HEK293 (cell line): Measurements from ENCODE around the gene TCP11.

ENCODE experiments used
- CTCF ChIA-PET: fragments of 350-600 bp; formaldehyde crosslinking; extraction: SDS; loops from one replicate; lab custom pipeline; 2021; ENCODE audit warnings: antibody characterized with exemption; lab: Yijun Ruan, JAX
- POLR2A ChIA-PET: fragments of 300-600 bp; formaldehyde crosslinking; extraction: SDS; loops from one replicate; lab custom pipeline; 2020; ENCODE audit warnings: antibody characterized with exemption, inconsistent platforms; lab: Yijun Ruan, JAX
- H3K27ac ChIP-seq: fragments of 200-500 bp; sonication (Bioruptor generic); 2 replicates; pipeline ENCODE4 v1.5.1; 2014; ENCODE audit warnings: low read depth, low read length, control low read depth, inconsistent platforms; ENCODE audit errors: extremely low read depth
- H3K36me3 ChIP-seq, 2 experiments: fragments of 200-500 bp in 1 of 2; sonication (Bioruptor generic) in 1 of 2; 1 replicate in 1 of 2; 2 replicates in 1 of 2; pipeline ENCODE4 v1.5.1; 2014 to 2017; ENCODE audit warnings: inconsistent platforms in 2 of 2, low read length in 2 of 2; ENCODE audit not compliant: control insufficient read depth in 2 of 2, insufficient read depth in 1 of 2
- H3K4me1 ChIP-seq: fragments of 200-500 bp; sonication (Bioruptor generic); 2 replicates; pipeline ENCODE4 v1.5.1; 2014; ENCODE audit warnings: mild to moderate bottlenecking, low read length, inconsistent platforms; ENCODE audit not compliant: control insufficient read depth, insufficient read depth
- H3K4me3 ChIP-seq: 2 replicates; pipeline ENCODE4 v1.5.1; 2011; ENCODE audit warnings: low read depth, mild to moderate bottlenecking, control low read depth, low read length, moderate library complexity
- H3K9me3 ChIP-seq: fragments of 200-500 bp; sonication (Bioruptor generic); 2 replicates; pipeline ENCODE4 v1.5.1; 2014; ENCODE audit warnings: low read depth, low read length, inconsistent platforms; ENCODE audit not compliant: control insufficient read depth, insufficient read depth
- HOXC10 ChIP-seq: sonication (generic); formaldehyde crosslinking; IDR thresholded peaks from 2 replicates; pipeline ENCODE4 v1.8.1; 2023; ENCODE audit warnings: mild to moderate bottlenecking, missing genetic modification reagents
- KLF7 ChIP-seq: fragments of 450-650 bp; formaldehyde crosslinking; IDR thresholded peaks from 2 replicates; pipeline ENCODE4 v1.5.1; 2016; ENCODE audit warnings: missing biosample characterization, missing genetic modification characterization, borderline replicate concordance
- PRDM1 ChIP-seq: fragments of 450-650 bp; formaldehyde crosslinking; IDR thresholded peaks from 2 replicates; pipeline ENCODE4; 2016; ENCODE audit warnings: missing biosample characterization, missing genetic modification characterization
- ZNF138 ChIP-seq: fragments of 450-650 bp; formaldehyde crosslinking; IDR thresholded peaks from 2 replicates; pipeline ENCODE4 v1.5.1; 2016; ENCODE audit warnings: missing biosample characterization, missing genetic modification characterization, borderline replicate concordance
- ZNF155 ChIP-seq: fragments of 450-650 bp; formaldehyde crosslinking; IDR thresholded peaks from 2 replicates; pipeline ENCODE4 v1.5.1; 2016; ENCODE audit warnings: missing biosample characterization, missing genetic modification characterization
- ZNF174 ChIP-seq: fragments of 450-650 bp; formaldehyde crosslinking; IDR thresholded peaks from 2 replicates; pipeline ENCODE4 v1.5.0; 2017; ENCODE audit warnings: missing biosample characterization, mild to moderate bottlenecking, missing genetic modification characterization
- ZNF404 ChIP-seq: fragments of 450-650 bp; formaldehyde crosslinking; IDR thresholded peaks from 2 replicates; pipeline ENCODE4 v1.5.1; 2017; ENCODE audit warnings: missing biosample characterization, missing genetic modification characterization
- ZNF48 ChIP-seq: fragments of 450-650 bp; formaldehyde crosslinking; IDR thresholded peaks from 2 replicates; pipeline ENCODE4 v1.5.1; 2016; ENCODE audit warnings: missing biosample characterization, missing genetic modification characterization
- ZNF510 ChIP-seq: fragments of 450-650 bp; formaldehyde crosslinking; IDR thresholded peaks from 2 replicates; pipeline ENCODE4 v1.5.1; 2018; ENCODE audit warnings: mild to moderate bottlenecking, missing genetic modification characterization, missing biosample characterization; ENCODE audit not compliant: insufficient replicate concordance
- ZNF521 ChIP-seq: fragments of 450-650 bp; formaldehyde crosslinking; IDR thresholded peaks from 2 replicates; pipeline ENCODE4 v1.5.1; 2017; ENCODE audit warnings: missing biosample characterization, mild to moderate bottlenecking, missing genetic modification characterization
- ZNF548 ChIP-seq: fragments of 450-650 bp; formaldehyde crosslinking; IDR thresholded peaks from 2 replicates; pipeline ENCODE4 v1.5.1; 2016; ENCODE audit warnings: missing biosample characterization, missing genetic modification characterization
- ZNF571 ChIP-seq: fragments of 450-650 bp; formaldehyde crosslinking; IDR thresholded peaks from 2 replicates; pipeline ENCODE4 v1.5.0; 2017; ENCODE audit warnings: missing biosample characterization, missing genetic modification characterization
- ZNF596 ChIP-seq: fragments of 450-650 bp; IDR thresholded peaks from 2 replicates; pipeline ENCODE4 v1.5.0; 2018; ENCODE audit warnings: missing biosample characterization, mild to moderate bottlenecking, missing genetic modification characterization, moderate library complexity
- ZNF621 ChIP-seq: fragments of 450-650 bp; formaldehyde crosslinking; IDR thresholded peaks from 2 replicates; pipeline ENCODE4 v1.5.1; 2017; ENCODE audit warnings: missing biosample characterization, missing genetic modification characterization
- ZNF76 ChIP-seq: fragments of 450-650 bp; formaldehyde crosslinking; IDR thresholded peaks from 2 replicates; pipeline ENCODE4; 2016; ENCODE audit warnings: low read depth, missing biosample characterization, missing genetic modification characterization, borderline replicate concordance
- ZSCAN30 ChIP-seq: fragments of 450-650 bp; IDR thresholded peaks from 2 replicates; pipeline ENCODE4 v1.5.1; 2018; ENCODE audit warnings: missing biosample characterization, mild to moderate bottlenecking, missing genetic modification characterization, moderate library complexity
- TF ChIP-seq, protein P1 (sequence below): fragments of 450-650 bp; formaldehyde crosslinking; IDR thresholded peaks from 2 replicates; pipeline ENCODE4 v1.5.1; 2016; ENCODE audit warnings: missing biosample characterization, missing genetic modification characterization, borderline replicate concordance
- TF ChIP-seq, protein P2 (sequence below): fragments of 450-650 bp; formaldehyde crosslinking; optimal IDR thresholded peaks from 2 replicates; pipeline ENCODE3; 2016; ENCODE audit warnings: missing biosample characterization, mild to moderate bottlenecking, missing genetic modification characterization
- TF ChIP-seq, protein P3 (sequence below): fragments of 450-650 bp; formaldehyde crosslinking; IDR thresholded peaks from 2 replicates; pipeline ENCODE4 v1.5.1; 2016; ENCODE audit warnings: missing biosample characterization, missing genetic modification characterization
- TF ChIP-seq, protein P4 (sequence below): fragments of 450-650 bp; formaldehyde crosslinking; IDR thresholded peaks from 2 replicates; pipeline ENCODE4 v1.5.1; 2016; ENCODE audit warnings: missing biosample characterization, missing genetic modification characterization

TCP11 gene

DNA sequence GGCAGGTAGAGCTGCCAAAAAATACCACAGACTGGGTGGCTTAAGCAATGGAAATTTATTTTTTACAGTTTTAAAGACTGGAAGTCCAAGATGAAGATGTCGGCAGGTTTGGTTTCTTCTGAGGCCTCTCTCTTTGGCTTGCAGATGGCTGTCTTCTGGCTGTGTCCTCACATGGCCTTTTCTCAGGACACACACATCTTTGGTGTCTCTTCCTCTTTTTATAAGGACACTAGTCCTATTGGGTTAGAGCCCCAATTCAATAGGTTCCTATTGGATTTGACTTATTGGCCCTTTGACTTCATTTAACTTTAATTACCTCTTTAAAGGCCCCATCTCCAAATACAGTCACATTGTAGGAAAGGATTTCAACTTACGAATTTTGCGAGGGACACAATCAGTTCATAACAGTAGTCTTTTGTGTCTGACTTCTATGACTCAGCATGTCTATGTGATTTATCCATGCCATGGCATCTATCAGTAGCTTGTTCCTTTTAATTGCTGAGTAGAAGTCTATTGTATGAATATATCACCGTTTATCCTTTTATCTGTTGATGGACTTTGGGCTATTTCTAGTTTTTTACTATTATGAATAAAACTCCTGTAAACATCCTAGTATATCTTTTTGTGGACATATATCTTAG, 11.0 kb upstream of the TCP11 start:
- CTCF ChIA-PET = interaction anchor here (0.6 to 1.0 kb wide), 2 partner anchors 12 to 658 kb away, joined by 3 to 4 read pairs; no protein-coding TSS in a partner anchor

DNA sequence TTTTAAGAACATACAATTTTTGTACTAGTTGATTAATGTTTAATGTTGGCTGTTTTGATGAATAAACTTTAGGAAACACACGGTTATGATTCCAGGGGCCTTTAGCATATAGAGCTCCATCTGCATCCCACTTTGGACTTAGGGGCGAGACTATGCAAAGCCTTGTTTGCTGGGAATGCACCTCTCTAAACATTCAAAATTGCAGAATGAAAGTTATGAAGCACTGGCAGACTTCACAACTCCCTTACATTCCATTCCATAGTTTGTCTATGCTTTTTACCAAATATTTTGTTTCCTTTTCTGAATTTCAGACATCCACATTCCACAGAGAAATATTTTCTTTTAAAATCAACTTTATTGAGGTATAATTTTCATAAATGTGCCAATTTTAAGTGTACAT, 10.3 kb upstream of the TCP11 start:
- no peaks in the 10 kb centered on the region for H3K36me3 ChIP-seq
- no peaks in the 10 kb centered on the region for H3K9me3 ChIP-seq
- no peaks in the 10 kb centered on the region for H3K4me1 ChIP-seq
- no peak for TF ChIP-seq ZSCAN30 (tag by site-specific recombination)
- H3K27ac ChIP-seq = no peak overlapping the region
- no peak overlapping the region for H3K4me3 ChIP-seq
- ChIA-PET POLR2A (interaction anchor here (0.6 to 1.4 kb wide), 3 partner anchors 10 to 75 kb away, joined by 3 to 6 read pairs (median 4); no protein-coding TSS in a partner anchor), CTCF (interaction anchor here (0.6 to 7.6 kb wide), 3 partner anchors 74 to 946 kb away, joined by 3 to 191 read pairs (median 4); no protein-coding TSS in a partner anchor)

More for the DNA sequence above, 11.0 kb upstream of the TCP11 start:
- Histone ChIP-seq H3K4me1 (no peaks in the 10 kb centered on the region), H3K9me3 (no peaks in the 10 kb centered on the region), H3K4me3 (no peak overlapping the region), H3K36me3 (no peaks in the 10 kb centered on the region), H3K27ac (no peak overlapping the region)
- TF ChIP-seq ZNF621 (no peak), ZNF174 (tag by site-specific recombination) (no peak), PRDM1 (tag by site-specific recombination) (no peak), ZNF510 (tag by site-specific recombination) (no peak), ZNF404 (tag by site-specific recombination) (no peak), ZNF571 (no peak), ZNF521 (no peak), HOXC10 (no peak), ZNF76 (tag by site-specific recombination) (no peak), ZNF596 (tag by site-specific recombination) (no peak), ZNF48 (tag by site-specific recombination) (no peak)
- TF ChIP-seq, protein P1, sequence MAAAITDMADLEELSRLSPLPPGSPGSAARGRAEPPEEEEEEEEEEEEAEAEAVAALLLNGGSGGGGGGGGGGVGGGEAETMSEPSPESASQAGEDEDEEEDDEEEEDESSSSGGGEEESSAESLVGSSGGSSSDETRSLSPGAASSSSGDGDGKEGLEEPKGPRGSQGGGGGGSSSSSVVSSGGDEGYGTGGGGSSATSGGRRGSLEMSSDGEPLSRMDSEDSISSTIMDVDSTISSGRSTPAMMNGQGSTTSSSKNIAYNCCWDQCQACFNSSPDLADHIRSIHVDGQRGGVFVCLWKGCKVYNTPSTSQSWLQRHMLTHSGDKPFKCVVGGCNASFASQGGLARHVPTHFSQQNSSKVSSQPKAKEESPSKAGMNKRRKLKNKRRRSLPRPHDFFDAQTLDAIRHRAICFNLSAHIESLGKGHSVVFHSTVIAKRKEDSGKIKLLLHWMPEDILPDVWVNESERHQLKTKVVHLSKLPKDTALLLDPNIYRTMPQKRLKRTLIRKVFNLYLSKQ (tag by site-specific recombination) = no peak
- POLR2A ChIA-PET = interaction anchor here (0.7 kb wide), 1 partner anchor 11 kb away, joined by 4 read pairs; no protein-coding TSS in a partner anchor

DNA sequence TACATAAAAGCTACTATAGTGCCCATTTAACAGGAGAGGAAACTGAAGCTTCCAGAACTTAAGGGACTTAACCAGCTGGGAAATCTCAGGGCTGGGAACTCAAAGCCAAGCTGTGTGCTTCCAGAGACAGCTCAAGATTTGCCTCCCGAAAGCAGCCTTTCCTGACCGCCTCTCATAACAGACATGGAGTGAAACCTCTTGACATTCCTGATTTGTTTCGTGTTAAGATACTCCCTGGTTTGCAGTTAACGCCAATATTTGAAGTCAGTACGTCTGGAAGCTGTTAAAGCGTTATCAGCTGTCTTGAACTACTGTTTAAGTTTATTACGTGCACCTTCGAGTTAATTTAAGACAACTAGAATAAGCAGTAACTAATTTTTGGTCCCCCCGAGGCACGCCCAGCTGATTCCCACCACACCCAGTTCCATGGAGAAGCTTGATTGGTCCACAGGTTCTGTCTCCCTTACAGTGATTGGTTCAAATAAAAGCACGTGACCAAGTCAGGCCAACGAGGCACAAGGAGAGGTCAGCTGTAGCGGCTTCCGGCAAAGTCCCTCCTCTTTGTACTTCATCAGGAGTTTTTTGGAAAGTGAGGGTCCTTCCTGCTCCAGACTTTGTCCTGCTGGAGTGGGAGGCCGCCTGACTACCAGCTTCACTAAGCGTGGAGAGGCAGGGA, 8.9 kb upstream of the TCP11 start:
- ChIA-PET POLR2A (interaction anchor here (1.1 to 1.4 kb wide), 2 partner anchors 55 to 262 kb away, joined by 3 read pairs; partner anchors contain the start of gene TAF11), CTCF (interaction anchor here (0.6 to 8.0 kb wide), 9 partner anchors 10 to 1371 kb away, joined by 3 to 209 read pairs (median 3); no protein-coding TSS in a partner anchor)
- Histone ChIP-seq H3K9me3 (no peaks in the 10 kb centered on the region), H3K27ac (no peak overlapping the region), H3K4me3 (no peak overlapping the region), H3K4me1 (no peaks in the 10 kb centered on the region), H3K36me3 (no peaks in the 10 kb centered on the region)
- TF ChIP-seq ZNF138 = no peak
- TF ChIP-seq ZNF155 = no peak
- TF ChIP-seq ZNF521 = no peak
- TF ChIP-seq KLF7 (tag by site-specific recombination) = no peak
- TF ChIP-seq, protein P2, sequence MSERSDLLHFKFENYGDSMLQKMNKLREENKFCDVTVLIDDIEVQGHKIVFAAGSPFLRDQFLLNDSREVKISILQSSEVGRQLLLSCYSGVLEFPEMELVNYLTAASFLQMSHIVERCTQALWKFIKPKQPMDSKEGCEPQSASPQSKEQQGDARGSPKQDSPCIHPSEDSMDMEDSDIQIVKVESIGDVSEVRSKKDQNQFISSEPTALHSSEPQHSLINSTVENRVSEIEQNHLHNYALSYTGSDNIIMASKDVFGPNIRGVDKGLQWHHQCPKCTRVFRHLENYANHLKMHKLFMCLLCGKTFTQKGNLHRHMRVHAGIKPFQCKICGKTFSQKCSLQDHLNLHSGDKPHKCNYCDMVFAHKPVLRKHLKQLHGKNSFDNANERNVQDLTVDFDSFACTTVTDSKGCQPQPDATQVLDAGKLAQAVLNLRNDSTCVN (tag by site-specific recombination) = no peak
- TF ChIP-seq, protein P3, sequence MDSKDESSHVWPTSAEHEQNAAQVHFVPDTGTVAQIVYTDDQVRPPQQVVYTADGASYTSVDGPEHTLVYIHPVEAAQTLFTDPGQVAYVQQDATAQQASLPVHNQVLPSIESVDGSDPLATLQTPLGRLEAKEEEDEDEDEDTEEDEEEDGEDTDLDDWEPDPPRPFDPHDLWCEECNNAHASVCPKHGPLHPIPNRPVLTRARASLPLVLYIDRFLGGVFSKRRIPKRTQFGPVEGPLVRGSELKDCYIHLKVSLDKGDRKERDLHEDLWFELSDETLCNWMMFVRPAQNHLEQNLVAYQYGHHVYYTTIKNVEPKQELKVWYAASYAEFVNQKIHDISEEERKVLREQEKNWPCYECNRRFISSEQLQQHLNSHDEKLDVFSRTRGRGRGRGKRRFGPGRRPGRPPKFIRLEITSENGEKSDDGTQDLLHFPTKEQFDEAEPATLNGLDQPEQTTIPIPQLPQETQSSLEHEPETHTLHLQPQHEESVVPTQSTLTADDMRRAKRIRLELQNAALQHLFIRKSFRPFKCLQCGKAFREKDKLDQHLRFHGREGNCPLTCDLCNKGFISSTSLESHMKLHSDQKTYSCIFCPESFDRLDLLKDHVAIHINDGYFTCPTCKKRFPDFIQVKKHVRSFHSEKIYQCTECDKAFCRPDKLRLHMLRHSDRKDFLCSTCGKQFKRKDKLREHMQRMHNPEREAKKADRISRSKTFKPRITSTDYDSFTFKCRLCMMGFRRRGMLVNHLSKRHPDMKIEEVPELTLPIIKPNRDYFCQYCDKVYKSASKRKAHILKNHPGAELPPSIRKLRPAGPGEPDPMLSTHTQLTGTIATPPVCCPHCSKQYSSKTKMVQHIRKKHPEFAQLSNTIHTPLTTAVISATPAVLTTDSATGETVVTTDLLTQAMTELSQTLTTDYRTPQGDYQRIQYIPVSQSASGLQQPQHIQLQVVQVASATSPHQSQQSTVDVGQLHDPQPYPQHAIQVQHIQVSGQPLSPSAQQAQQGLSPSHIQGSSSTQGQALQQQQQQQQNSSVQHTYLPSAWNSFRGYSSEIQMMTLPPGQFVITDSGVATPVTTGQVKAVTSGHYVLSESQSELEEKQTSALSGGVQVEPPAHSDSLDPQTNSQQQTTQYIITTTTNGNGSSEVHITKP = no peak
- TF ChIP-seq, protein P4, sequence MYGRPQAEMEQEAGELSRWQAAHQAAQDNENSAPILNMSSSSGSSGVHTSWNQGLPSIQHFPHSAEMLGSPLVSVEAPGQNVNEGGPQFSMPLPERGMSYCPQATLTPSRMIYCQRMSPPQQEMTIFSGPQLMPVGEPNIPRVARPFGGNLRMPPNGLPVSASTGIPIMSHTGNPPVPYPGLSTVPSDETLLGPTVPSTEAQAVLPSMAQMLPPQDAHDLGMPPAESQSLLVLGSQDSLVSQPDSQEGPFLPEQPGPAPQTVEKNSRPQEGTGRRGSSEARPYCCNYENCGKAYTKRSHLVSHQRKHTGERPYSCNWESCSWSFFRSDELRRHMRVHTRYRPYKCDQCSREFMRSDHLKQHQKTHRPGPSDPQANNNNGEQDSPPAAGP = no peak
- TF ChIP-seq ZNF548 (tag by site-specific recombination) = no peak
